GM12872 (cell line): ENCODE measurements around the gene FXYD1.

Experiments
- TF ChIP-seq, protein P1 (sequence below): IDR thresholded peaks from 3 replicates; pipeline ENCODE4 v1.5.1; 2011; ENCODE audit warnings: low read depth, mild to moderate bottlenecking, low read length, moderate library complexity; ENCODE audit not compliant: insufficient read depth

Gene FXYD1

DNA sequence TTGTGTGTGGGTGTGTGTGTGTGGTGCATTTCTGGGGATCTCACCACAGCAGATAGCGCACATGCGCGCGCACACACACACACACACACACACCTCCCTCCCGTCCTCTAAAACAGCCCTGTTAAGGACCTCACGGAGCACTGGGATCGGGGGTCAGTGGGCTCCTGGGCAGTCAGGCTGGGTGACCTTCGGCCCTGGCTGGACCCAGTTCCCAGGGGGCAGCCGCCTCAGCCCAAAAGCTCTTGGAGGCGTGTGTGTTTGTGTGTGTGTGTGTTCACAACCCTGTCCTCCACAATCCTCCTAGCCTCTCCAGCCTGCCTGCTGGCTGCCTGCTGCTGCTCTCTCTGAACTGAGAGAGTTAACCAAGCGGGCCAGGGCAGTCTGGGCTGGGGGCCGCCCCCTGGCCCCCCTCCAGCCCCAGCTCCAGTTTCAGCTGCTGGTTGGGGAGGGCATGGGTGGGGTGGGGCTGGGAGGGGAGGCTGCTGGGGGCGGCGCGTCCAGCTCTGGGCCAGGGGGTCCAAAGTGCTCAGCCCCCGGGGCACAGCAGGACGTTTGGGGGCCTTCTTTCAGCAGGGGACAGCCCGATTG, at the start of gene FXYD1:
FXYD1 (plus strand) TSS at position 520 of the 588 bp plus-strand sequence. CDS start 1,256 bp downstream, outside the sequence.
- TF ChIP-seq, protein P1, sequence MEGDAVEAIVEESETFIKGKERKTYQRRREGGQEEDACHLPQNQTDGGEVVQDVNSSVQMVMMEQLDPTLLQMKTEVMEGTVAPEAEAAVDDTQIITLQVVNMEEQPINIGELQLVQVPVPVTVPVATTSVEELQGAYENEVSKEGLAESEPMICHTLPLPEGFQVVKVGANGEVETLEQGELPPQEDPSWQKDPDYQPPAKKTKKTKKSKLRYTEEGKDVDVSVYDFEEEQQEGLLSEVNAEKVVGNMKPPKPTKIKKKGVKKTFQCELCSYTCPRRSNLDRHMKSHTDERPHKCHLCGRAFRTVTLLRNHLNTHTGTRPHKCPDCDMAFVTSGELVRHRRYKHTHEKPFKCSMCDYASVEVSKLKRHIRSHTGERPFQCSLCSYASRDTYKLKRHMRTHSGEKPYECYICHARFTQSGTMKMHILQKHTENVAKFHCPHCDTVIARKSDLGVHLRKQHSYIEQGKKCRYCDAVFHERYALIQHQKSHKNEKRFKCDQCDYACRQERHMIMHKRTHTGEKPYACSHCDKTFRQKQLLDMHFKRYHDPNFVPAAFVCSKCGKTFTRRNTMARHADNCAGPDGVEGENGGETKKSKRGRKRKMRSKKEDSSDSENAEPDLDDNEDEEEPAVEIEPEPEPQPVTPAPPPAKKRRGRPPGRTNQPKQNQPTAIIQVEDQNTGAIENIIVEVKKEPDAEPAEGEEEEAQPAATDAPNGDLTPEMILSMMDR = no peak

DNA sequence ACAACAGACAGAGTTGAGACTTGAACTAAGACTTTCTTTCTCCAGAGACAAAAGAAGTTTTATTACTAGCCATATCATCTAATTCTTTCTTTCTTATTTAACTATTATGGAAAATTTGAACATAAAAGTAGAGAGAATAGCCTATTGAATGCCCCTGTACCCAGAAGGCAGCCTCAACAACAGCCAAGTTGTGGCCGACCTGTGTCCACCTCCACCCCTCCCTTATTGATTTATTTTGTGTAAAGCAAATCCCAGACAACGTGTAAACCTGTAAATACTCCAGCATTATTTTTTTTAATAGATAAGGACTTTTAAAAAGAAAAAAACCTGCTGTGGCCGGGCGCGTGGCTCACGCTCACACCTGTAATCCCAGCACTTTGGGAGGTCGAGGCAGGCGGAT, 49.1 kb upstream of the FXYD1 start:
- TF ChIP-seq, protein P1 = no peak

DNA sequence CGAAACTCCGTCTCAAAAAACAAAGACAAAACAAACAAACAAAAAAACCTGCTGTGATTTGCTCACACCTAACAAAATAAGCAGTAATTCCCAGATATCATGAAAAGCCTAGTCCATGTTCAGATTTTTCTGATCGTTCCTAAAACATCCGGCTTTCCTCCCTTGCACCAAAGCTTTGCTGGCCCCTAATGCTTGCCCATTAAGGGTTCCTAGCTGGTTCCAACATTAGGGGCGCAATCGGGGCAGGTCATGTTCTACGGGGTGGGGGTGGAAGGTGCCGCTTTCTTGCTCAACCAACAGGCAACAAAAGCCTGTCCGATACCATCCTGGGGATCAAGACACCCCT, 48.5 kb upstream of the FXYD1 start:
- TF ChIP-seq, protein P1 = no peak

DNA sequence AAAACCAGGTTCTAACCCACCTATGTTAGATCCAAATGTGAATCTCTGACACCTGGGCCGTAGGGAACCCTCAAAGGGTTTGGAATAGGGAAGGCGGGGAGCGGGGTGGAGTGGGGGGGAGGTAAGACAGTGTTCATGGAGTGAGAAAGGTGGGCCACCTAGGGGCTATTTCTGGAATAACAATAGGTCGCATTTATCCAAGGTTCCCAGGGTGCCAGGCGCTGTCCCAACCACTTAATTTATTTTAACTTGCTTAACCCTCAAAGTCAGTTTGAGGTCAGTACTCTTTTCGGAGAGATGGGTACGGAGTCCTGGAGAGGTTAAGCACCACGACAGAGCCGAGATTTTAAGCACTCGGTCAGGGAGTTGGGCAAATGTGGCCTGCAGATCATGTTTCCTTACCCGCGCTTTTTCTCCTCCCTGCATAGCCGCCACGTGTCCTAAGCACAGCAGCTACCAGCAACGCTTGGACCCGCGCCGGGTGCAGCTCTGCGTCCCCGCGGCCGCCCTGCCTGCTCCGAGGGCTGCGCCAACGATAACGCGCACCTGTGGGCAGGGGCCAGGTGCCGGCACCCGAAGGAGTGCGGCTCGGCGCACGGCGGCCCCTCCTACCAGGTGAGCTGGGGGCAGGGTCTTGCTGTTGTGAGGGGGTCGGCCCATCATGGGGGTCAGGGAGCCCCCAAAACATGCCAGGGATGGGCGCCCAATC, 48.0 kb upstream of the FXYD1 start:
- TF ChIP-seq, protein P1 = peak; percentile 77

DNA sequence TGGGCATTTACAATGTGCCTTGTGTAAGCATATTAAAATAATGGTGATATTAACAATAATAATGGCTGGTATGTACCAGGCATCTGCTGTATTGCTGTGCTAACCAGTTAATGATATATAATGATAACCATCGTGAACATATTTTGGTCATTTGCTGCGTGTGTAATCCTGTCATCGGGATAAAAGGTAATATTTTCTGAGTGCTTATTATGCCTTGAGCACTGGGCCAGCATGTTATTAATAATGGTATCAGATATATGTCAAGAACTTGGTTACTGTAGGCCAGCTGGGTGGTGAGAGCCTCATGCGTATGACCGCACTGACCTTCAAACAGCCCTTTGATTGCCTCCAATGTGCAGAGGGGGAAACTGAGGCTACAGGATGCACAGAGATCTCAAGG, 45.2 kb upstream of the FXYD1 start:
- TF ChIP-seq, protein P1 = no peak

DNA sequence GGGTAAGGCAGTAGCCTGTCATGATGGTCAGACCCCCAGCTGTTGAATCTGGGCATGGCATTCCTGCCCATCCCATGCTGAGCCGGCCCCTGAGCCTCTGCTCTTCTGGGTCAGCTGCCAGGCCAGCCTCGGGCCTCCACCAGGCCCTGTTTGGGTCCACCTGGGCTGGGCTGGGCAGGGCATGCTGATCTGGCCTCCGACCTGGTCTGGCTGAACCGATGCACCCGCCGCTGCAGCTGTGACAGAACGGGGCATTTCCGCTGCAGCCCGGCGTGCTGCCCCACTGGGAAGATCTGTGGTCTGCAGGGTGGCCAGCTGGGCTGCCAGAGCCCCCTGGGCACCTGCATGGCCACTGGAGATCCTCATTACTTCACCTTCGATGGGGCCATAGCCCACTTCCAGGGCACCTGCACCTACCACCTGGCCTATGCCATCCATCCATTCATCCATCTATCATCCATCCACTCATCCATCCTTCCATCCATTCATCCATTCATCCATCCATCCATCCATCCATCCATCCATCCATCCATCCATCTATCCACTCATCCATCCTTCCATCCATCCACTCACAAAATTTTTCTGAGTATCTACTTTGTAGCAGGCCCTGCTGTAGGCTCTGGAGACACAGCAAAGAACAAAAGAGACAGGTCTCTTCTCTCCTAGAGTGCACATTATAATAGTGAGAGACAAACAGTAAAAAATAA, 44.5 kb upstream of the FXYD1 start:
- TF ChIP-seq, protein P1 = no peak

DNA sequence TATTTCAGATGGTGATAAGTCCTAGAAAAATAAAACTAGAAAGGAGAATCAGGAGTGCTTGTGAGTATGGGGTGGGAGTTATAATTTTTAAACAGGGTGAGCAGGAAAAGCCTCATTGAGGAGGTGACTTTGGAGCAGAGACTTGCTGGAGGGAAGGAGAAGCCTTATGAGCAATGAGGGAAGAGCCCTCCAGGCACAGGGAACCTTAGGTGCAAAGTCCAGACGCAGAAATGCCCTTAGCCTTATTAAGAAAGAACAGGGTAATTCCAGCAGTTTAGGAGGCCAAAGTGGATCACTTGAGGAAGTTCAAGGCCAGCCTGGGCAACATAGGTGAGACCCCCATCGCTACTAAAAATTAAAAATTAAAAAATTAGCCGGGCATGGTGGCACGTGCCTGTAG, 44.0 kb upstream of the FXYD1 start:
- TF ChIP-seq, protein P1 = no peak
